HCT116 (cell line): ENCODE results near the gene CNTFR. TPM values are rescaled to one million over a fixed set of nuclear protein-coding genes. Genes with fewer than 3 reads are reported as not detected.

Source experiments
- ATAC-seq: fragments of 200-7000 bp; cut with Tn5 transposase; 2 replicates; pipeline ENCODE4 v1.9.1; 2020; ENCODE audit warnings: mild to moderate bottlenecking, moderate library complexity
- BruUV-seq: library from RNA; stranded (reverse); fragments of 400-500 nt; replicated peaks from 2 replicates; lab custom pipeline; 2021; lab: Mats Ljungman, UMichigan
- CTCF ChIA-PET: fragments of 300-600 bp; sonication (Branson Sonifier 250); formaldehyde crosslinking; loops from one replicate; lab custom pipeline; 2021; ENCODE audit warnings: antibody characterized with exemption; lab: Charles Lee
- POLR2A ChIA-PET: fragments of 300-600, 350-600 bp; sonication (Branson Sonifier 250); formaldehyde crosslinking; loops from one replicate; lab custom pipeline; 2021; ENCODE audit warnings: antibody characterized with exemption; lab: Charles Lee
- RAD21 ChIA-PET, 2 experiments: fragments of 300-600 bp; sonication (Branson Sonifier 250); formaldehyde crosslinking; loops; one replicate each; lab custom pipeline; 2023; ENCODE audit warnings: low total read pairs in 2 of 2; ENCODE audit not compliant: uncharacterized antibody in 2 of 2, unreplicated experiment in 2 of 2, low non-redundant PET in 1 of 2; lab: Charles Lee
- DNase-seq: peaks from one replicate; pipeline ENCODE4 v3.0.0-alpha.2; 2010; ENCODE audit warnings: low read depth, low spot score
- H2AFZ ChIP-seq: fragments of 200-600 bp; shearing (Covaris generic), sonication (generic); 2 replicates; pipeline ENCODE4 v1.6.1; 2017; ENCODE audit warnings: low read depth, mixed run types, mixed read lengths, antibody characterized with exemption, low read length; ENCODE audit not compliant: poor library complexity, severe bottlenecking
- H3K27ac ChIP-seq: 2 replicates; pipeline ENCODE4 v1.5.1; 2012; ENCODE audit warnings: low read depth, low read length
- H3K27me3 ChIP-seq: fragments of 200-600 bp; sonication (generic); 2 replicates; pipeline ENCODE4 v1.6.1; 2016; ENCODE audit warnings: mixed run types, low read length, mixed read lengths; ENCODE audit not compliant: insufficient read depth
- H3K36me3 ChIP-seq, 2 experiments: fragments of 200-500 bp in 1 of 2; fragments of 200-600 bp in 1 of 2; sonication (Bioruptor generic) in 1 of 2; sonication (generic) in 1 of 2; 2 replicates each; pipeline versions ENCODE4 v1.5.1 to v1.6.1; 2014 to 2016; ENCODE audit warnings: low read length in 2 of 2, inconsistent platforms in 1 of 2, mixed read lengths in 1 of 2, mixed run types in 1 of 2; ENCODE audit not compliant: insufficient read depth in 2 of 2, control insufficient read depth in 1 of 2
- H3K4me1 ChIP-seq, 2 experiments: fragments of 200-600 bp in 1 of 2; sonication (generic) in 1 of 2; 2 replicates each; pipeline versions ENCODE4 v1.5.1 to v1.6.1; 2012 to 2017; ENCODE audit warnings: low read length in 2 of 2, inconsistent platforms in 1 of 2, mild to moderate bottlenecking in 1 of 2, mixed read lengths in 1 of 2, mixed run types in 1 of 2, moderate library complexity in 1 of 2; ENCODE audit not compliant: insufficient read depth in 2 of 2, control insufficient read depth in 1 of 2
- H3K4me2 ChIP-seq: fragments of 200-600 bp; sonication (generic); 2 replicates; pipeline ENCODE4 v1.6.1; 2017; ENCODE audit warnings: mixed run types, low read length, mixed read lengths
- H3K4me3 ChIP-seq, 2 experiments: fragments of 200-600 bp in 1 of 2; sonication (generic) in 1 of 2; replicated peaks in 1 of 2; 2 replicates each; pipeline ENCODE4 v1.5.1; 2011 to 2016; ENCODE audit warnings: low read length in 2 of 2, control low read depth in 1 of 2, low read depth in 1 of 2, mild to moderate bottlenecking in 1 of 2, mixed read lengths in 1 of 2, mixed run types in 1 of 2
- H3K79me2 ChIP-seq: fragments of 200-600 bp; sonication (generic); 2 replicates; pipeline ENCODE4 v1.6.1; 2017; ENCODE audit warnings: mild to moderate bottlenecking, mixed run types, low read length, moderate library complexity, mixed read lengths; ENCODE audit not compliant: insufficient read depth
- H3K9ac ChIP-seq: fragments of 200-600 bp; sonication (generic); 2 replicates; pipeline ENCODE4 v1.6.1; 2016; ENCODE audit warnings: low read length, mixed read lengths
- H3K9me2 ChIP-seq: fragments of 200-600 bp; sonication (generic), shearing (Covaris generic); 2 replicates; pipeline ENCODE4 v1.6.1; 2017; ENCODE audit warnings: mixed run types, mild to moderate bottlenecking, moderate library complexity; ENCODE audit not compliant: insufficient read depth
- H3K9me3 ChIP-seq, 2 experiments: fragments of 200-500 bp in 1 of 2; fragments of 200-600 bp in 1 of 2; sonication (Bioruptor generic) in 1 of 2; sonication (generic) in 1 of 2; 2 replicates each; pipeline ENCODE4 v1.6.1; 2014 to 2017; ENCODE audit warnings: low read length in 2 of 2, mixed read lengths in 2 of 2, inconsistent platforms in 1 of 2, low read depth in 1 of 2, mild to moderate bottlenecking in 1 of 2, mixed run types in 1 of 2, moderate library complexity in 1 of 2; ENCODE audit not compliant: control insufficient read depth in 1 of 2, insufficient read depth in 1 of 2
- H4K20me1 ChIP-seq: fragments of 200-600 bp; sonication (generic), shearing (Covaris generic); 2 replicates; pipeline ENCODE4 v1.6.1; 2017; ENCODE audit warnings: mixed run types, mild to moderate bottlenecking, moderate library complexity; ENCODE audit not compliant: insufficient read depth
- ATF3 ChIP-seq: IDR thresholded peaks from 2 replicates; pipeline ENCODE4 v1.6.1; 2012
- CEBPB ChIP-seq: IDR thresholded peaks from 2 replicates; pipeline ENCODE4 v1.6.1; 2012; ENCODE audit warnings: low read depth
- EZH2phosphoT487 ChIP-seq: fragments of 200-600 bp; IDR thresholded peaks from 2 replicates; pipeline ENCODE4 v1.6.1; 2018; ENCODE audit warnings: antibody characterized with exemption, borderline replicate concordance
- FOSL1 ChIP-seq: IDR thresholded peaks from 2 replicates; pipeline ENCODE4 v1.6.1; 2012; ENCODE audit warnings: low read depth
- SIN3A ChIP-seq: IDR thresholded peaks from 2 replicates; pipeline ENCODE4 v1.6.1; 2012; ENCODE audit warnings: low read depth
- SP1 ChIP-seq: IDR thresholded peaks from 2 replicates; pipeline ENCODE4 v1.6.1; 2012; ENCODE audit warnings: low read depth
- SRF ChIP-seq: IDR thresholded peaks from 2 replicates; pipeline ENCODE4 v1.6.1; 2012; ENCODE audit warnings: low read depth
- TCF7L2 ChIP-seq: IDR thresholded peaks from 2 replicates; pipeline ENCODE4 v1.7.0; 2011; ENCODE audit warnings: borderline replicate concordance, inconsistent platforms; ENCODE audit not compliant: insufficient read depth, insufficient read length; ENCODE audit errors: extremely low read depth
- ZFX ChIP-seq: fragments of 450-650 bp; IDR thresholded peaks from 2 replicates; pipeline ENCODE4 v1.6.1; 2017
- intact Hi-C: fragments of 100-400 bp; cut with micrococcal nuclease; formaldehyde crosslinking; loops from 2 replicates; pipeline ENCODE4 v1.10.0; 2022
- total RNA-seq: library from RNA; stranded (reverse); gene quantifications from one replicate; pipeline ENCODE4 v1.2.1, GENCODE V29; 2021; ENCODE audit not compliant: unreplicated experiment
- TF ChIP-seq, protein P1 (sequence below): IDR thresholded peaks from 2 replicates; pipeline ENCODE4 v1.6.1; 2011; ENCODE audit warnings: mild to moderate bottlenecking, low read length, moderate library complexity; ENCODE audit not compliant: insufficient replicate concordance; ENCODE audit errors: extremely low read depth
- TF ChIP-seq, protein P2 (sequence below): IDR thresholded peaks from 2 replicates; pipeline ENCODE4 v1.6.1; 2012

Gene CNTFR
- total RNA-seq, 1 experiment from 2014 or later = not detected

DNA sequence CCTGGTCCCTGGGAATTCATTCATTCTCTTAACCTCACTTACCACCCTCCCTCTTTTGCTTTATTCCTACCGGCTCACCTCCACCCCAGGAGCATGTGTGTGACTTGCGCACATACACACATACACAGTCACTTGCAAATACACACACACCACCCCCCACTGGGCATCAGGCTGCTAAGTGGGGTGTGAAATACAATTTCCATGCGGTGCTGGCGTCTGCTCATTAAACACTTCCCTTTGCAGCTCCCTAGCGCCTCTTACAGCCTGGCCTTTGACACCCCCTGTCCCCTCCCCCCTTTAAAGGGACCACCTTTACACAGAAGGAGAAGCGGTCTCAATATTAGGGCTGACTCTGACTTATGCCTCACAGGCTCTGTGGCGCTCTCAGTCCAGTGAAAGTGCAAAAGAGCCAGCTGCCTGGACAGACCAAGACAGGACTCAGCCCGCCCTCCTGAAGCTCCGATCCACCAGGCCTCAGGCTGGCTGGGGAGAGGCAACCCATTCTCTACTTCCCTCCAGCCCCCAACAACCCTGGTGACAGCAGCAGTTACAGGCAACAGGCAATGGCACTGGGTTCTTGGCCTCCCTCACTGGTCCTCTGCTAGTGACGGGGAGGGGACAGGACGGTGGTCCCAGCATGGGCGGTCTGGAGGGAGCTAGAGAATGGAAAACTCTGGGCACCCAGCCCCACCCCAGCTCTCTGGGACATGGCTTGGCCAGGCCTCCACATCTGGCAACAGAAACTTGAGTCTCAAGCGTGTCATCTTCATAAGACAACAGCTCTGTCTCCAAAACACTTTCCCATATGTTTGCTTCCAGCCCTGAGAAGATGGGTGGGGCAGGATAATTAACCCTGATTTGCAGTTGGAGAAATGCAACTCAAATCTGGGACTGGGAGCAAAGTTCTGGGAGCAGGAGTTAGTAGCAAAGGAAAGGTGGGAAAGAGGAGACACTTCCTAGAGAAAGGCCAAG lies 78.7 kb downstream of the CNTFR start:
- Histone ChIP-seq H2AFZ (no peak overlapping the region), H3K79me2 (no peaks in the 10 kb centered on the region), H3K4me3 (no peak overlapping the region), H3K9me3 (no peaks in the 10 kb centered on the region), H4K20me1 (no peaks in the 10 kb centered on the region), H3K9ac (no peak overlapping the region), H3K4me1 (peaks cover 3 to 5% of the 10 kb centered on the region in 2 experiments; a peak in 2 of 4 replicates), H3K36me3 (no peaks in the 10 kb centered on the region), H3K27me3 (no peaks in the 10 kb centered on the region), H3K4me2 (no peak overlapping the region), H3K9me2 (no peaks in the 10 kb centered on the region), H3K27ac (no peak overlapping the region)
- no peak for TF ChIP-seq SP1
- TF ChIP-seq, protein P1, sequence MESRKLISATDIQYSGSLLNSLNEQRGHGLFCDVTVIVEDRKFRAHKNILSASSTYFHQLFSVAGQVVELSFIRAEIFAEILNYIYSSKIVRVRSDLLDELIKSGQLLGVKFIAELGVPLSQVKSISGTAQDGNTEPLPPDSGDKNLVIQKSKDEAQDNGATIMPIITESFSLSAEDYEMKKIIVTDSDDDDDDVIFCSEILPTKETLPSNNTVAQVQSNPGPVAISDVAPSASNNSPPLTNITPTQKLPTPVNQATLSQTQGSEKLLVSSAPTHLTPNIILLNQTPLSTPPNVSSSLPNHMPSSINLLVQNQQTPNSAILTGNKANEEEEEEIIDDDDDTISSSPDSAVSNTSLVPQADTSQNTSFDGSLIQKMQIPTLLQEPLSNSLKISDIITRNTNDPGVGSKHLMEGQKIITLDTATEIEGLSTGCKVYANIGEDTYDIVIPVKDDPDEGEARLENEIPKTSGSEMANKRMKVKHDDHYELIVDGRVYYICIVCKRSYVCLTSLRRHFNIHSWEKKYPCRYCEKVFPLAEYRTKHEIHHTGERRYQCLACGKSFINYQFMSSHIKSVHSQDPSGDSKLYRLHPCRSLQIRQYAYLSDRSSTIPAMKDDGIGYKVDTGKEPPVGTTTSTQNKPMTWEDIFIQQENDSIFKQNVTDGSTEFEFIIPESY = no peak
- no peak for TF ChIP-seq SRF
- no peak for TF ChIP-seq CEBPB
- no peak for TF ChIP-seq TCF7L2
- no peak for TF ChIP-seq ZFX
- TF ChIP-seq FOSL1 = no peak
- TF ChIP-seq EZH2phosphoT487 = no peak
- no peak for TF ChIP-seq ATF3
- TF ChIP-seq SIN3A = no peak
- TF ChIP-seq, protein P2, sequence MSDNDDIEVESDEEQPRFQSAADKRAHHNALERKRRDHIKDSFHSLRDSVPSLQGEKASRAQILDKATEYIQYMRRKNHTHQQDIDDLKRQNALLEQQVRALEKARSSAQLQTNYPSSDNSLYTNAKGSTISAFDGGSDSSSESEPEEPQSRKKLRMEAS = no peak
- ChIA-PET CTCF (no interaction called here), POLR2A (no interaction called here), RAD21 (no interaction called here)
- intact Hi-C loops = no loop called here
- no peak for DNase-seq
- no peak for ATAC-seq
- no TSS peak for BruUV-seq
